GM12874 (cell line): Measurements from ENCODE around the gene TCERG1.

Source experiments
- CTCF ChIP-seq: IDR thresholded peaks from 2 replicates; pipeline ENCODE4 v1.5.1; 2011; ENCODE audit warnings: low read depth, mild to moderate bottlenecking, control low read depth, low read length, moderate library complexity; ENCODE audit not compliant: insufficient read depth

The TCERG1 gene

GRCh38 chr5:146440353-146440752 lies 6.8 kb upstream of the TCERG1 start:
- TF ChIP-seq CTCF: no peak

- TF ChIP-seq CTCF: no peak
These were observed 6.2 kb upstream of the TCERG1 start for GRCh38 chr5:146440870-146441495.

GRCh38 chr5:146441896-146442295 lies 5.2 kb upstream of the TCERG1 start:
- TF ChIP-seq CTCF: no peak

DNA sequence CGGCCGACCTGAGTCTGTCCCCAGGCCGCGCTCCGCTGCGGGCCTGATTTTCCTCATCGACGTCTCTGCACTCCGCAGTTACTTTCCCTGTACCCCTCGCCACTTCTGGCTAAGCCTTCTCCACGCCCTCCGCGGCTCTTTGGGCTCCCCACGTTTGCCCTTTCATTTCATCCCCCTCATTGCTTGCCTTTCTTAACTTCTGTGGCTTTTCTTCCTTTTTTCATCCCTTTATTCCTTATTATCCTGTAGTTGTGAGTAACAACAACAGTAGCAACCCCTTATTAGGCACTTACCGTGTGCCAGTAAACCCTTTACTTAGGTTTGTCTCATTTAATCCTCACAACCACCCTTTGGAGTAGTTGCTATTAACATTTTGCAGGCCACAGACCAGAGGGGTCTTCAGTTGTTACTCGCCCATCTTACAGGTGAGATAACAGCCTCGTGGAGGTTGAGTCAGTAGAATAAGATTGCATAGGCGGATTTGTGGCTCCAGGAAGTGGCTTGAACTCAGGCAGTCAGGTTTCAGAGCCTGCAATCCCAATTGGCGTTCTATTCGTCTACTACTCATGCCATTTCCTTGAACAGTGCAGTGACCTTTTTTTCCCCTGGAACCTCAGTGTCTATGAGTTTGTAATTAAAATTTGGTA lies 724 bp downstream of the TCERG1 start:
- TF ChIP-seq CTCF: no peak

DNA sequence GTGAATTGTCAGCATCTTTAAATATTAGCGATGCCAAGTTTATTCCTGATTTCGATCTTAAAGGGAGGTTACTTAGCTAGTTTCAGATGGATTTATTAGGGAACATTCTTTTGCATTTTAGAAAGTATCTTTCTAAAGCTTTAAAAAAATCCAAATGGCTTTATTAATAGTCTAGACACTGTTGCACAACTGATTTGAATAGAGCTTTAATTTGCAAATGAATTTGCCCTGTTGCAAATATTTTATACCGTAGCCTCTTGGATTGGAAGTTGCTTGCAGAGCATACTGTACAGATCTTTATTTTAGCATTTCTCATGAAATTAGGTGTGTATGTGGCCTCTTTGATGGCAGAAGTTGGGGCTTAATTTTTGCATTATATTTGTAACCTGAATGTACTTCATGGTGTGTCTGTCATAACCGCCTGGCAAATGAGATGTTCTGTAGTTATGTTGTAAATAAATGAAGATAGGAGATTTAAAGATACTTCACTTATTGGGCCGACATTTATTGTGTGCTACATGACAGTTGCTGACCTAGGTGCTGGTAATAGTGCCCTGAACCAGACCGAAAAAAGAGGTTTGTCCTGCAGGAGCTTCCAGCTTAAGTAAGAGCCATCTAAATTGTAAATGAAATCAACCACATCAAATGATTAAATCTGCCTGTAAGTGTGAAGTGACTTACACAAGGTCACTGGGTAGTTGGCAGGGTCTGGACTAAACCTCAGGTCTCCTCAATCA lies 1.8 kb downstream of the TCERG1 start:
- no peak for TF ChIP-seq CTCF

DNA sequence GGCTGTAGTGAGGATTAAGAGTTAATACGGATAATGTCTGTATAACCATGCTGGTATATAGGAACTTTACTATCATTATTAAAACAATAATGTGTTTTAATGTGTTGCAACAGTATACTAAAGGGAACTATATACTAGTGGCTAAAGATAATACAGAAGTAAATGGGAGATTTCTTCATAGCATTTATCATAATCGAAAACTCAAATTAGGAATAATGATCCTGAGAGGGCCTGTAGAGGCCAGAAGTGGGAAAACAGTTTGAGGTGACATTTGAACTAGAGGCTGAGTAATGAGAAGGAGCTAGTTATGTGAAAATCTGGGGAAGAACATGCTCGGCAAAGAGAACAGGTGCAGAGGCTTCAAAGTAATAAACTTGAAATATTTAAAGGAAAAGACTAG lies 2.9 kb downstream of the TCERG1 start:
- no peak for TF ChIP-seq CTCF

GRCh38 chr5:146451411-146451810 lies 4.3 kb downstream of the TCERG1 start:
- no peak for TF ChIP-seq CTCF
